ENCODE data around the gene GABRB2.

Gene GABRB2

DNA sequence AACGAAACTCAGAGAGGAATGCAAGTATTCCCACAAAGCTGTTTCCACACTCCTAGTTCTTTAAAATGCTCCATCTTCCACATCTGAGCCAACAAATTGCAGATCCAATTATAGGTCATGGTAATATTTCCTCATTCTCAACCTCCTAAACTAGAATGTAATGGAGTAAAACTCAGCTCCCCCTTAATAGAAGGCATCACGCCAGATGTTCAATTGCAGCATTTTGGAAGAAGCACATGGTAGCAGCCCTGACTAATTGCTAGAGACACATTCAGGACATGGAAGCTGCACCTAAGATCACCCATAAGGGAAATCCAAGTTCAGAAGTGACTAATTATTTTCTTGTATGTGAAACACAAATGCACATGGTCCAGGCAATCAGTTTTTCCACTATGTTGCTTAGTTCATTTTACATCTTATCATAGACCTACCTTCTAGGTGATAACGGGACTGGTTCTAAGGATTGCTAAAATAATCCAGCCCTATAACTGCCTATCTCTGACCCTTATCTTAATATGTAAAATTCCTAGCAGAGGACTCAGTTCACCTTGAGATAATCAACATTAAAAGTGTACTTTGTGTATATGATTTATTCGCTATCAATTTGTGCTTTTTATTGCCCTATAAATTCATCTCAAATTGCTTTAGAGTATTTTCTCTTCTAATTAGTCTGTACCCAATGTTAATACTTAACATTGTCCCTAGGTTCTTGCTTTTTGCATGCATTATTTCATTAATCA, 75.1 kb downstream of the GABRB2 start:
- DNase-seq: no peak

DNA sequence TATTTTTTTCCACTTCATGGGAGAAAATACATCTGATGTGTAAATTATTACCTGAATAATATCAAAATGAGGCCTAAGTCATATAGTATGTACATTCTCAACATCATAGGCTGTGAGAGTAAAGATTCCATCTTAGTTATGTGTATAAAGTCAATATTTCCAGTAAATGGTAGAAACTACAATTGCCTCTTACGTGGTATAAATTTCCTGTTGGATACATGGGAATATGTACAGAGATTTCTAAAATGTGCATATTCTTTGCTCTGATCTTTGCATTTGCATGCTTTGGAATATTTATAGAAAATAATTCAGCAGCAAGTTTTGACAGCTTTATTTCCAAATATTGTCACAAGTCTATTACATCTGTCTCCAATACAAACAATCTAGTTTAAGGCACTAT, 78.8 kb downstream of the GABRB2 start:
- DNase-seq: no peak

DNA sequence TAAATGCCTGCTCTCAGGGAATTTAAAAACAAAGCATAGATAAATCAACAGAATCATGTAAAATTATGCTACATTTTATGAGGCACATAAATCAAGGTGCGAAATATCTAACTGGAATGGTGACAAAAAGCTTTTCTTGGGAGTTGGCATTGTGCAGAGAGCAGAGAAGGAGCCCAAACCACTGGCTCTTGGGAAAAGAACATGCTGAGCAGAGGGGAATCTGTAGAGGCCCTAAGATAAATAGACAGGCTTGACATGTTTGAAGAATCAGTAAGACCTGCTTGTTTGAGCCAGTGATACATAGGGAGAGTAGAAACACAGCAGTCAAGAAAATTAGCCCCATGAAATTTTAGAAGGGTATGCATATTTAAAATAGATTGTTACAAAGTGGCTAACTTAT, 85.8 kb downstream of the GABRB2 start:
- no peak for DNase-seq

- no peak for DNase-seq
Measured at GRCh38 chr5:161446655-161447054, 99.9 kb downstream of the GABRB2 start.

DNA sequence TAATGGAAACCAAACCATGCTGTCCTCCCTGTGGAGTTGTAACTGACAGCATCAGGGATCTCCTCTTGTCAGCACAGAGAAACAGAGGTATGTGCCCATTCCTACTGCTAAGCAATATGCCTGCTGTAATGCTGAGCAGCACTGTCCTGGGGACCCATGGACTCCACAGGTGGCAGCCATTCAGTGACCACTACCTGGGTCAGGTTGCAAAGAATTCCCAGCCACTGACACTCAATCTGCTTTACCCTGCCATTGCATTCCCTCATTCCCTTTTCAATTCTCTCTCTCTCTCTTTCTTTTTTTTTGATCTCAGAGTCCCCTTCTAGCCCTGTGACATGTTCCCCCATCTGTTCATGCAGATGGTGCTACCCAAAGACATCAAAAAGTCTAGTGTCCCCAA, 104.1 kb downstream of the GABRB2 start:
- DNase-seq: no peak

DNA sequence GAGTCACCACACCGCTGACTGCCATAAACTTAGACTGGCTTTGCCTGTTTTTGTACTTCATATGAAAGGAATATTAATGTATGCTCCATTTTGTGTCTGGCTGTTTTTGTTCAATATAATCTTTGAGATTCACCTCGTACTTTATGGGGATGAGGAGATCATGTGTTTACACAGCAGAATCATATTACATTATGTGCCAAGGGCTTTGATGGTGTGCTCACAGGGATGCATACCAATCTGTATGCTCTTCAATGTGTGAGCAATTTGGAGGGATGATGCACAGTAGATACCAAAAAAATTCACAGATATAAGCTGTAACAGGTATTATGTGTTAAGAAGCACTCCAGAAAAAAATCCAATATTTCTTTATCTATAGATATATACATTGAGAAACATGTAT, 113.7 kb downstream of the GABRB2 start:
- no peak for DNase-seq

DNA sequence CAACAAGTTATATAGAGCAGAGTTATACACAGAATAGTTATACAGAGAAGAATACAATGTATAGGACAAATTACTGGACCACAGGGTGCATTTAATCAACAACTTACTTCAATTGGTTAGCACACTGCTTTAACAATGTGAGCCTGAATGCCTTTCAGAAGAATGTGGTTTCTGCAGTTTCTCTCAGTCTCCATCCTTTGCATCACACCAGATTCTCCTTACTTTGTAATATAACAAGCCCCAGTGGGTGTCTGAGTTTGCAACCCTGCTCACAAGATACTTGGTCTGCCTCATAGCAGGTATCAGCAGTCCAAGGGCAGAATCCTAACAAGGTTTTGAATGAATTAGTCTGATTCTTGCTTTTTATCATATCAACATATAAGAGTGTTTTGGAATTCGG, 114.6 kb downstream of the GABRB2 start:
- DNase-seq: no peak

- DNase-seq: no peak
Measured at GRCh38 chr5:161421067-161421466, 125.5 kb downstream of the GABRB2 start.

- no peak for DNase-seq
Measured at GRCh38 chr5:161420521-161420920, 126.0 kb downstream of the GABRB2 start.

DNA sequence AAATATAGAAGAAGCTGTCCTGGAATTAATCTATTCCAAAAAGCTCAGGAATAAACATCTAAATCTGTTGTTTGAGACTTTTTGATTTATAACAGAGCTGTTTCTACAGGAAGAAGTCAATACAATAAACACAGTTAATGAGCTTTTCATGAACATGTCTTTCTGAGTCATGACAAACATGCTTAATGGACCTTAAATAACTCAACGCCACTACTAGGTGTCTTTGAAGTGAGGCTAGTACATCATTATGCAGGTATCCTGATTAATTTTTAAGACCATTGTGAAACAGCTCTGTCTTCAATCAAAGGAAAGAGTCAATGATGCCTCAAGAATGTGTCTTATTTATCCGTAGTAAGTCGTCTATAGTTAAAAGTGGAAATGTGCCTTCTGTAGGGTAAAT, 131.6 kb downstream of the GABRB2 start:
- no peak for DNase-seq

GRCh38 chr5:161414037-161414436, 132.5 kb downstream of the GABRB2 start:
- no peak for DNase-seq

- DNase-seq: no peak
Measured at GRCh38 chr5:161412792-161413191, 133.7 kb downstream of the GABRB2 start.

DNA sequence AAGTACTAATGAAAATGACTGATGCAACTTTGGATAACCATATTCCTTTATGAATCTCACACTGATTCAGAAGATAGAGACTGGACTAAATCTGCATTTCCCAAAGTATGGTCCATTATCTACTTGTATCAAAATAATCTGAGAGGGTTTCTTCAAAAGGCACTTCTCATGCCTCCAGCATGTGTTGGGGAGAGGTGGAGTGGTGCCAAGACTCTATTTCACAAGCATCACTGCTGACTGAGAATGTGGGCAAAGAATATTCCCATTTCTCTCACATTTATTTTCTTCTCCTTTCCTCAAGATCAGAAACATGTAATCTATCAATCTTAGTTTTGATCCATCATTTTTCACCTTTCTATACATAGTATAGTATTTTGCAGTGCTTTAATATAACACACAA, 135.4 kb downstream of the GABRB2 start:
- DNase-seq: no peak

- no peak for DNase-seq
Measured at GRCh38 chr5:161410640-161411039, 135.9 kb downstream of the GABRB2 start.

- no peak for DNase-seq
Measured at GRCh38 chr5:161409471-161409870, 137.1 kb downstream of the GABRB2 start.

GRCh38 chr5:161406880-161407279, 139.6 kb downstream of the GABRB2 start:
- DNase-seq: no peak

- DNase-seq: no peak
Measured at GRCh38 chr5:161403996-161404395, 142.5 kb downstream of the GABRB2 start.

GRCh38 chr5:161403121-161403520, 143.4 kb downstream of the GABRB2 start:
- DNase-seq: no peak

DNA sequence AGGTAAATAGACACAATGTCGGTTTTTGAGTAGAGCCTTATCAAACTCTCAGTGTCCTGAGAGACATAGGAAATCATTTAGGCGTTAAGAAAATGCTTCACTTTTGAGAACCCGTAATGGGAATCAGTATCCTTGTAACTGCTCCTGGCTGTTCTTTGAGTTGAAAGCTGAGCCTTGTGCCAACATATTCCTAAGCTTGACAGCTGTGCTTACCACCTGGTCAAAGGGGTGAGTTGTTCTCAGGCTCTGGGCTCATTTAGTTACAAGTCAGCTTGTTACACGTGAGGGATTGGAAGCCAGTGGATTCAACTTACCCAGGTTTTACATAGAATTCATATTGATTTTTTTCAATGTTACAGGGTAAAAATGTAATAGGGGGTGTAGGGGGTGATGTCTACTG, 145.9 kb downstream of the GABRB2 start:
- DNase-seq: no peak

GRCh38 chr5:161399996-161400562, 146.4 kb downstream of the GABRB2 start:
- no peak for DNase-seq

GRCh38 chr5:161397448-161397847, 149.1 kb downstream of the GABRB2 start:
- no peak for DNase-seq

- DNase-seq: no peak
Measured at GRCh38 chr5:161396171-161396570, 150.4 kb downstream of the GABRB2 start.

GRCh38 chr5:161391724-161392123, 154.8 kb downstream of the GABRB2 start:
- DNase-seq: no peak

GRCh38 chr5:161391016-161391415, 155.5 kb downstream of the GABRB2 start:
- no peak for DNase-seq

DNA sequence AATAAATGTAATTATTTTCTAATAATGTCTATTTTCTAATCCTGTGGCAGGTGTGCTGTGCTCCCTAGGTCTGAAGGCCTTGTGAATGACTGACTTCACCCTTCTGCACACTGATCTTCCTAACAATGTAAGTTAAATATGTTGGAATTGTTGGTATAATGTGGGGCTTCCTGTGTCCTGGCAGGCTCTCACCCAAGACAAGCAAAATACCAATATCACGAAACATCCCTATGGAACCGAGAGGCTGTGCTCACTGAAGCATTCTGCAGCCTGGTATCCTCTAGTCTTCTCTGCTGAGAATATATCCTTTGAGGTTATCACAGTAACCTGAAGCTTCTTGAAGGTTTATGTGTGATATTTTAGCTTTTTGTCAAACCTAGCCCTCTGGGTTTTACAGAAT, 159.4 kb downstream of the GABRB2 start:
- DNase-seq: no peak
